A549 treated with AZD2906 at 1 μM for 4 hours (cell line): Measurements from ENCODE around the gene SLC16A1. TPM values are rescaled to one million over a fixed set of nuclear protein-coding genes. Genes with fewer than 3 reads are reported as not detected.

Experiments used
- total RNA-seq: library from RNA; stranded (reverse); fragments of 200-300 nt; extraction: Qiagen RNA extraction; gene quantifications from 5 replicates; pipeline ENCODE4 v1.2.3, GENCODE V29; 2022

SLC16A1 gene, protein sequence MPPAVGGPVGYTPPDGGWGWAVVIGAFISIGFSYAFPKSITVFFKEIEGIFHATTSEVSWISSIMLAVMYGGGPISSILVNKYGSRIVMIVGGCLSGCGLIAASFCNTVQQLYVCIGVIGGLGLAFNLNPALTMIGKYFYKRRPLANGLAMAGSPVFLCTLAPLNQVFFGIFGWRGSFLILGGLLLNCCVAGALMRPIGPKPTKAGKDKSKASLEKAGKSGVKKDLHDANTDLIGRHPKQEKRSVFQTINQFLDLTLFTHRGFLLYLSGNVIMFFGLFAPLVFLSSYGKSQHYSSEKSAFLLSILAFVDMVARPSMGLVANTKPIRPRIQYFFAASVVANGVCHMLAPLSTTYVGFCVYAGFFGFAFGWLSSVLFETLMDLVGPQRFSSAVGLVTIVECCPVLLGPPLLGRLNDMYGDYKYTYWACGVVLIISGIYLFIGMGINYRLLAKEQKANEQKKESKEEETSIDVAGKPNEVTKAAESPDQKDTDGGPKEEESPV
- 39.6 to 50.9 TPM (median 41.7 TPM) in 5 replicates for total RNA-seq

DNA sequence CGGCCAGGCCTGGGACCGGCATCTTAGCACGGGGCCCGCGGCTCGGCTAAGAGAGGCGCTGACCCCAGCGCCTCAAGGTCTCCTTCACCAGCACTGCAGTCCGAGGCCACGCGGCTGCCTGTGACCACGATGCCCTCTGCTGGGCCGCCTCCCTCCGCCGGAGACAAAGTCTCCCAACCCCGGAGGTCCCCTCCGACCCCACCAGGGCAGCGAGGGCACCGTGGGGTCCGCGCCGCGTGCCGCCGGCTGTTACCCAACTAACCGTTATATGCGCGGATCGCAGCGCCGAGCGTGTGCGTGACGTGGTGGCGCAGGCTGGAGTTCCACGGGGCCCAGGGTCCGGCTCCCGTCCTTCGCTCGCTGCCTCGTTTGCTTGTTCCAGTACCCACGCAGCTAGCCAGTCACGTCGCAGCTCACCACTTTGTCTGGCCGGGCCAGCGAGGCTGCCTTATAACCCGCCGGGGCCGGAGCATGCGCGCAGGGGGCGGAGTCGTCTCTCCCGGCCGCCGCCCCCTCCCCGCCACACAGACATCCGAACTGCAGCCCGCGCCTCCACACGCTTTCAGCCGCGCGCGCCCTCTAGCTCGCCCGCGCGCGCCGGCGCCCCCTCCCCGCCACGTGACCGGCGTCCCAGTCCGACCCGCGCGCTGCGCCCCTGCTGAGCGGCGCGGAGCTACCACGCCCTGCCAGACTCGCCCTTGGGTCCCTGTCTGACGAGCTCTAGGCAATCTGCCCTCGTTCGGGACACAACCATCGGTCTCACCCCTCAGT, at the start of gene SLC16A1:
Gene SLC16A1, minus strand, starts transcription at position 424 of the 771 bp plus-strand sequence. CDS start 26,888 bp downstream, outside the sequence.

Other genes starting within 250 kb of the SLC16A1 start
- gene RHOC, start 249.1 kb downstream of the SLC16A1 start, total RNA-seq, result 352 to 388 TPM (median 364 TPM) in 5 replicates
- 0.79 to 1.0 TPM (median 0.90 TPM) in 5 replicates for gene PPM1J, start 240.9 kb downstream of the SLC16A1 start, total RNA-seq
- 2.7 to 3.7 TPM (median 3.5 TPM) in 5 replicates for gene LRIG2, start 117.0 kb upstream of the SLC16A1 start, total RNA-seq